GM10266 (cell line): ENCODE measurements around the gene PNP.

Experiments
- DNase-seq: peaks from one replicate; pipeline ENCODE4 v3.0.0; 2012; ENCODE audit errors: extremely low spot score
- CTCF ChIP-seq: IDR thresholded peaks from 2 replicates; pipeline ENCODE4 v1.5.1; 2012; ENCODE audit warnings: mild to moderate bottlenecking, low read depth; ENCODE audit not compliant: control insufficient read depth, insufficient read depth; ENCODE audit errors: missing control alignments

PNP gene

GRCh38 chr14:20470603-20470901 lies 1.3 kb downstream of the PNP start:
- no peak for TF ChIP-seq CTCF
- no peak for DNase-seq

GRCh38 chr14:20472536-20473169 lies 3.4 kb downstream of the PNP start:
- no peak for DNase-seq
- no peak for TF ChIP-seq CTCF

GRCh38 chr14:20476776-20477175 lies 7.6 kb downstream of the PNP start:
- no peak for DNase-seq

GRCh38 chr14:20477211-20477876 lies 8.1 kb downstream of the PNP start:
- TF ChIP-seq CTCF = no peak
- no peak for DNase-seq

More at GRCh38 chr14:20476776-20477175, 7.6 kb downstream of the PNP start:
- no peak for TF ChIP-seq CTCF

- TF ChIP-seq CTCF = no peak
- DNase-seq = no peak
These were observed 9.7 kb downstream of the PNP start for GRCh38 chr14:20478894-20479293.

GRCh38 chr14:20482382-20482781 lies 13.2 kb downstream of the PNP start:
- no peak for DNase-seq
- no peak for TF ChIP-seq CTCF

GRCh38 chr14:20485900-20486299 lies 16.7 kb downstream of the PNP start:
- DNase-seq = no peak
- TF ChIP-seq CTCF = no peak
